ENCODE measurements around the gene EML4.

The EML4 gene

DNA sequence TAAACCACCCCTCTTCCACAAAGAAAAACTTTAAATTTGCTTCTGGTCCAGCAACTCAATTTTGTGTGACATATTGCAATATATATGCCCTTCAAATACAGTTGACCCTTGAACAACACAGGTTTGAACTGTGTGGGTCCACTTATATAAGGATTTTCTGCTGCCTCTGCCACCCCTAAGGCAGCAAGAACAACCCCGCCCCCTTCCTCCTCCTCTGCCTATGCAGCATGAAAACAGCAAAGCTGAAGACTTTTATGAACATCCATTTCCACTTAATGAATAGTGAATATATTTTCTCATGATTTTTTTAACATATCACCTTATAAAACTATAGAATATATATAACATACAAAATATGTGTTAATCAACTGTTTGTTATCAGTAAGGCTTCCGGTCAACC, 58.3 kb downstream of the EML4 start:
- no peak for DNase-seq

DNA sequence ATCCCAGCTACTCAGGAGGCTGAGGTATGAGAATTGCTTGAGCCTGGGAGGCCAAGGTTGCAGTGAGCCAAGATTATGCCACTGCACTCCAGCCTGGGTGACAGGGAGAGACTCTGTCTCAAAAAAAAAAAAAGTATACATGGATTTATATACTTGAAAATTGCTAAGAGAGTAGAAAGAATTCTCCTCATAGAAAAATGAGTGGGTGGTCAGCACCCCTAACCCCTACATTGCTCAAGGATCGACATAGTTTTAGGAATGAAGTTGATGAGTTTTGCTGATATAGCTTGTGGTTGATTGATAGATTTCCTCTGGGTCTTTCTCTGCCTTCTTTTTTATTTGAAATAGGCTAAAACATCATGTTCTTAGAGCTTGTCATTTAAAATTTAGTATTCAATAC, 58.9 kb downstream of the EML4 start:
- no peak for DNase-seq

DNA sequence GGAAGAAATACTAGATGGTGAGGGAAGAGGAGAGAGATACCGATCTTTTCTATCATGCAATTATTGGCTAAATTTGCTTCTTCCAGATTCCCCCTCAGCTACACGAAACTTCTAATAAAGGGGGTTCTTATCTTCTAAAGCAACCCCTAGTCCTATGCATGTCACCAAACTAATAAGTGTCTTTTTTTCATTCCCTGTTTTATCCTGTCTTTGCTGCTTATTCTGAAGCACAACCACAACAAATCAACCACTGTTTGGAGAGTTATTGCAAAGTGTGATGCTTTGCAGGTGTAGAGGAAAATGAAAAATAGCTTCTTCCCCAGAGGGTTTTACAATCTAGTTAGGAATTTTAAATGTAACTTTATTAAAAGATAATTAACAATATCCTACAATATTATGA, 60.8 kb downstream of the EML4 start:
- no peak for DNase-seq

DNA sequence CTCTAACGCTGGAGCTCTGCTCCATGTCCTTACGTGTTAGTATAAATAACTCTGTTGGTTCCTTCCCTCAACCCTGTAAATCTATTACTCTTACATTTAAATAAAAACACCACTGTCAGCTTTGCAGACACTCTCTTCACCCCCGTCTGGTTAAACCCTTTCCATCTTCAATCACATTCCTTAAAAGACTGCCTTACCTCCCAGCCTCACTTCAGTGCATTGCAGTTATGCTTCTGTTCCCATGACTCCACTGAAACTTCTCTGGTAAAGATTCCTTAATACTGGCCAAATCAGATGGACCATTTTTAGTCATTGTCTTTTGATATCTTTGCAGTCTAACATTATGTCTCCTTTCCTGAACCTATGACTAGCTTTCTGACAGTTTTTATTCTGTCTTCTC, 61.7 kb downstream of the EML4 start:
- DNase-seq = no peak

DNA sequence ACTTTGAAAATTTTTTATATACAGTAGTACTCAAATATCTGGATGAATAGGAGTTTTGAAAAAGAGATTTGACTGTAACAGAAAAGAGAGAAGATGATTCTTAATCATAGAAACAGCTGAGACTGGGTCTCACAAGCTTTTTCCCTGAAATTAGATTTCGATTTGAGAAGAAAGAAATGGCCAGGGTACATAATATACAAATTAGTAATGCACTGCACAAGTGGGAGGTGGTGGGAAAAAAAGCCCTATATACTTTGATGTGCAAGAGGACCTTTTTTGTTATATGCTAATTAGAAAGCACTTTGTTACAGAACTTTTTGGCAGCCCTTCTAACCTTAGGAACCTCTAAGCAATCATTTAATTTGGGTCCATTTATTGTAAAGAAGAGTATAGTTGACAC, 62.9 kb downstream of the EML4 start:
- no peak for DNase-seq

DNA sequence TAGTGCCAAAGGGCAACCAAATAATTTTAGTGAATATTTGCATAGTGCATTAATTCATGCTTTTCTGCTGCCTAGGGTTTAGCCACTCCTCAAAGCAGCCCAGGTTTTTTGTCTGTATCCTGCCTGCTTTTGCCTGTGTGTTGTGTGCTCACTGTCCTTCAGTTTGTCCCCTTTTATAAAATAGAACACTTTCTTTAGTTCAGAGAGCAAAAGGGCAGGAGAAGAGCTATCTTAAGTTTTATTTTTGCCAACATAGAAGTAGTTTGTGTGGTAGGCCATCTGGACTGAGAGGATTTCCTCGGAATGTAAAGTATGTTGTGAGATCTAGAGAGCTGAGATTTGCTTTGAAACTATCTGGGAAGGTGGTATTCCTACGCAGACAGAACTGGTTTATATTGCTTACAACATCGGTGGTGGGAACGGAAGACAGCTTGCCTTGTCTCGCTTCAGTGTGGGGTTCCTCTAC, 64.9 kb downstream of the EML4 start:
- DNase-seq = no peak

DNA sequence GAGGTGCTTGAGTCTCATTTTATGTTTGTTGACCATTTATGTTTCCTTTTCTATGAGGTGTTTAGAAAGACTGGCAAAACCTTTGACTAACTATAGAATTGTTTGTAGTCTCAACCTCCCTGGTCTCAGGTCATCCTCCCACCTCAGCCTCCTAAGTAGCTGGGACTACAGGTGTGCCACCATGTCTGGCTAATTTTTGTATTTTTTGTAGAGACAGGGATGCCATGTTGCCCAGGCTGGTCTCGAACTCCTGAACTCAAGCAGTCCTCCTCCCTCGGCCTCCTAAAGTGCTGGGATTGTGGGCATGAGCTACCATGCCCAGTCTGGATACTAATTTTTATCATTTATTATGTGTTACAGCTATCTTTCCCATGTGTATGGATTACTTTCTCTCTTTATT, 67.8 kb downstream of the EML4 start:
- no peak for DNase-seq

DNA sequence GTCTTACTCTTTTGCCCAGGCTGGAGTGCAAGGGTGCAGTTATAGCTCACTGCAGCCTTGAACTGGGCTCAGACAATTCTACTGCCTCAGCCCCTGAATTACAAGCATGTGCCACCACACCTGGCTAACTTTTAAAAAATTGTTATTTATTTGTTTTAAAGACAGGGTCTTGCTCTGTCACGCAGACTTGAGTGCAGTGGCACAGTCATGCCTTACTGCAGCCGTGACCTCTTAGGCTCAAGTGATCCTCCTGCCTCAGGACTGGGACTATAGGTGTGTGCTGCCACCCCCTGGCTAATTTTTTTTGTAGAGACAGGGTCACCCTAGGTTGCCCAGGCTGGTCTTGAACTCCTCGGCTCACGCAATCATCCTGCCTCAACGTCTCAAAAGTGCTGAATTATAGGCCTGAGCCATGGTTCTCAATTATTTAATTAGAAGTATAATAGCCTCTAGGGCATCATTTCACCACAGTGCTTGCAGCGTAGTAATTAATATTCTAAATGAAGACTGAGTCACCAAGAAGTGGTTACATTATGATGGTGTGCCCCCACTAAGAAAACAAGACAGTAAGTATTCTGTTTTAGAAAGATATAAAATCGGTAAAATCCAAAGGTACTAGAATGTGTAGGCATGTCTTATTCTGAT, 69.6 kb downstream of the EML4 start:
- no peak for DNase-seq

DNA sequence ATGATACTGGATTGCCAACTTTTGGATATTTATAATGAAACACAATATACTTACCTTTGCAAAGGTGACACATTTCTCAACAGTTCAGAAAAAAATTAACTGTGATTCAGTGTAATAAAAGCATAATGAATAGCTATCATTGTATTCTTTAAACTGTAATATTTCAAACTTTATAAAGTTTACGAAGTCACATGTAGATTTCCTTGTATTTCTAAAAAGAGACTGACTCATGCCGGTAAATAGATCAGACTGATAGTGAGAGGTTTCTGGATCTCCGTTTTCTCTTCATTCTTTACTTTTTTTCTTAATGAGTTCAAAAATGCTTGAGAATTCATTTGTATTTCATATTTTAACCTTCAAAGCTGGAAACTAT, 70.1 kb downstream of the EML4 start:
- DNase-seq = no peak

DNA sequence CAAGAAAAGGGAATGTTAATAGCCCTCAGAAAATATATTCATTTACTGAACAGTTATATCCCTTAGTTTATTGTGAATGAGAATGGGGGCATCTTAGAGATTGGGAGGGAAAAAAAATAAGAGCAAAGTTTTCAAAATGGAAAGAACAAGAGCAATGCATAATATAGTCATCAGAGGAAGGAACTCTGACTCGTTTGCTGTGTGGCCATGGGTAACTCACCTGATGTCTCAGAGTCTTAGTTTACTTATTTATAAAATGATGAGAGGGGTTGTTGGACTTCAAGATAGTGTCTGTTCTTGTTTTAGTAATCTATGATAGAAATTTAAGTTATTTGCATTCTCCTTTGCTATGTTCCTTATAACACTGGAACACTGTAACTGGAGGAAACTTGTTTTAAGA, 70.7 kb downstream of the EML4 start:
- no peak for DNase-seq

DNA sequence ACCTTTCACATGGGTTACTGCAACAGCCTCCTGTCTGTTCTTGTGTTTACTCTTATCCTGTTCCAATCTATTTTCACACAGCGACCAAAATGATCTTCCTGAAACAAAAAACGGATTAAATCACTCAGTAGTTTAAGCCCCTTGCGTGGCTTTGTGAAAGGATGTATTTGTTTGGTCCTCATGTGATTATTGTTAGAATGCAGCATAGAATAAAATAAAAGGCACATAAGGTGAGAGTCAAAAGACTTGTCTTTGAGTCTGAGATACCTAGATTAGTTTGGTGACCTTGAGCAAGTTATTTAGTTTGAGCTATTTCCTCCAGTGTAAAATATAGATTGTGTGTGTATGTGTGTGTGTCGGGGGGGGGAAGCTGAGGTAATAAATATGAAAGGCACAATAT, 72.4 kb downstream of the EML4 start:
- no peak for DNase-seq

DNA sequence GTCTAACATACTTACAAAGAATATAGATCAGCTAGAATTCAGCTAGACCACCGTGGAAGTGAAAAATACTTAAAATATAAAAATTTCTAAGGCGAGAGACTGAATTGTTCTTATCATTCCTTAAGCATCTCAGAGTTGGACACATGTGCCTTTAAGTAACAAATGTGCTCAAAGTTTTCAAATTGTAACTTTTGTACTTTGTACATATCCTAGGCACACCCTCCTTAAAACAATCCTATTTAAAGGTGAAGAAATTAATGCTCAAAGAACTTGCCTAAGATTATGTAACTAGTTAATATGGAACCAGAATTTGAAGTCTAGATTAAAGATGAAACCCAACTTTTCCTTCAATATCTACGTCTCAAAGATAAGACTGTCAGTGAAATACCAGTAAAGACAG, 74.1 kb downstream of the EML4 start:
- DNase-seq = no peak

DNA sequence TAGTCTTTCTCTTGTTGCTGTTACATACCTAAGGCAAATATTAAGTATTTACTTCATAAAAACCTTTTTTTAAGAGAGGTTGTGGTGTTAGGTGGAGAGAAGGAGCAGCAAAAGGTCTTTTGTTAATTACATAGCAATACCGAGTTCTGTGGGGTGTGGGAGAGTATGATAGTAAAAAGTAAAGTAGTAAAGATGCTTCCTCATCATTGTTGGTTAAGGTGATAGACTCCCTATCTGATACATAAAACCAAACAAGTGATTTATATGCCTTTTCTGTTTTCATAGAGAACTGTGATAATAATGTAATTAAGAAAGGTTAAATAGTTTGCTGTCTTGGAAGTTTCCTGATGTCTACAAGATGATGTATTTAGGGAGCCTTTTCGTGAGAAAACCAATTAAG, 75.4 kb downstream of the EML4 start:
- DNase-seq = no peak

DNA sequence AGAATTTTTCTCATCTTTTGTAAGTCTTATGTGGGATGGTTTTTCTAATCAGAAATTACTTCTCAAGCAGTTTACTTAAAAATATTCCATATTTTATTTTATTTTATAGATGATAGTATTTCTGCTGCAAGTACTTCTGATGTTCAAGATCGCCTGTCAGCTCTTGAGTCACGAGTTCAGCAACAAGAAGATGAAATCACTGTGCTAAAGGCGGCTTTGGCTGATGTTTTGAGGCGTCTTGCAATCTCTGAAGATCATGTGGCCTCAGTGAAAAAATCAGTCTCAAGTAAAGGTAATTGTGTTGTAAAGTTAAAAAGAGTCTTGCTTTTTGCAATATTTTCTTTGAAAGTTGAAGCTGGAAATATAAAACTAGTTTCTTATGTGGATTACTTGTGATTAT, 76.2 kb downstream of the EML4 start:
- no peak for DNase-seq

DNA sequence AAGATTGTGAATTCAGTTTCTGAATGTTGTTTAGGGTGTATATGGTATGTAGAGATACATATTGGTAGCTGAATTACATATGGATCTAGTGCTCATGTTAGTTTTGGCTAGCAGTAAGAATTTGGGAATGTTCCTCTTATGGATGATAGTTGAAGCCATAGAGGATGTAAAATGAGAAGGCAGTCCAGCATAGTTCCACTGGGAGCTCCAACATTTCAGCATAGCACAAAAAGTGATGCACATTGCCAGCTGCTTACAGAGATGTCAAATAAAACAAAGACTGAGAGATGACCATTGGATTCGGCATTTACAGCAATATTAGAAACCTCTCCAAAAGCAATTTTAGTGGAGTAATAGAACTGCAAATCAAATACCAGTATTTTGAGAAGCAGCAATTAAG, 77.4 kb downstream of the EML4 start:
- no peak for DNase-seq

DNA sequence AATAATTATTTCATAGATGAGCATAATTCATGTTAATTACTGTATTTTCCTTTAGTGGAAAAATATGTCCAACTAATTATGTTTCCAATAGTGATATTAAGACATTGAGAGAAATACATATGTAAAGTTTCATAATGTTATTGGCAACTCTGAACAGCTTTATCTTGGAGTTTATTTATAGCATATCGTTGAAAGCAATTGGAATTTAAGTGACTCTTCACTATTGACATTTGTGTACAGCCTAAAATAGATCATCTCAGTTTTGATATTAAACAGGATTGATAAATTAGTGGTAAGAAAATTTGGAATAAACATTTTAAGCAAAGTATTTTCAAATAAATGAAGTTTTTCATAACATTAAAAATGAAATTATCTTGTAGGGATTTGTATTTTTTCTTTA, 79.7 kb downstream of the EML4 start:
- DNase-seq = no peak

DNA sequence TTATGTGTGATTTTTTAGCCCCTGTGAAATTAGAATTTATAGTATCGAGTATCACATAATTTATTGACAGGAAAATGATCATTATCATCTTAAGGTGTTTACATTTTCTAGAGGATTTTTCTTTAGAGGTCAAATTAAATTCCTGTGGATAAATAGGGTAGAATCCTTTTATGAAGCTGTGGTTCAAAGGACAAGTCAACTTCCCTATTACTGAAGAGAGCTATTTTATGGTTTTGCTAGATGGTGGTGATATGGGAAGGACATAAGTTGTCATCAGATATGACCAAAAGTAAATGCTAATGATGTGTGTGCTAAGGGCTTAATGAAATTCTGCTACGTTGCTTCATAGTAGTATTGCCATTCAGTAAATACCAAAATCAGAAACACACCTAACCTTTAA, 80.1 kb downstream of the EML4 start:
- DNase-seq = peak; percentile 59

DNA sequence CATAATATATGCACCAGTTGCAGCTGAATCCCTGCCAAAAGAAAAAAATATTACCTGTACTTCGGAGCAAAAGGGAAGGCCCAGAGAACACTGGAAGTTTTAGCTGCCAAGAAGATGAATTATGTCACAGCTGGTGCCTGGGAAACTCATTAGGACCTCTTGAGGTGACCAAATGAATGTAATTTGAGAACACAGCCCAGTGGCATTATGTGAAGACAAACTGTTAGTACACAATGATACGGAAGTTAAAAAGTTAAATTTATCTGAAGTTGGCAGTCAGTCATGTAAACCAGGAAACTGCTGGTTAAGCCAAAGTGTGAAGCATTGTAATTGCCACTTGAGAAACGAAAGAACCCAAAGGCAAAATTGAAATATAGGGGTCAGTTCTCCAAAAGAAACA, 80.7 kb downstream of the EML4 start:
- peak; percentile 62 for DNase-seq

DNA sequence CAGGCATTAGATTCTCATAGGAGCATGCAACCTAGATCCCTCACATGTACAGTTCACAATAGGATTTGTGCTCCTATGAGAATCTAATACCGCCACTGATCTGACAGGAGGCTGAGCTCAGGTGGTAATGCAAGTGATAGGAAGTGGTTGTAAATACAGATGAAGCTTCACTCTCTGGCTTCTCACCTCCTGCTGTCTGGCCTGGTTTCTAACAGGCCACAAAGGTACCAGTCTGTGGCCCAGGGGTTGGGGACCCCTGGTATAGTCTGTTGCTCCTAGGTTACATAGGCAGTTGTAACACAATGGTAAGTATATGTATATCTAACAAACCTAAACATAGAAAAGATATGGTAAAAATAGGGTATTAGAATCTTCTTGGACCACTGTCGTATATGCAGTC, 81.8 kb downstream of the EML4 start:
- no peak for DNase-seq

DNA sequence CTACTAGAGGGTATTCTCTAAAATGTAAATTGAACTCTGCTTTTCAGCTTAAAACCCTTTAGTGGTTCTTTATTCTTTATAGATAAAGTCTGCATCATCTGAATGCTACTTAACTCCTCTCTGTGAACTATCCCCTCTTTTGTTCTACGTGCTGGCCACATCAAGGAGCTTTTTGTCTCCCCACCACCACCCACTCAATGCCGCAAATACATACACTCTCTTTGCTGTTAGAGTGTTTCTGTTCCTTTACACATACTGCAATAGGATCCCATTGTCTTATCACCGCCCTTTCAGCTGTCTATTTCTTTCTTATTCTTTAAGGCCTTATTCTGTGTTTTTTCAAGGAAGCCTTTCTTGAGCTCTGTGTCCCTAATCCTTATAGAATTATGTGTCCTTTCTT, 83.3 kb downstream of the EML4 start:
- no peak for DNase-seq

DNA sequence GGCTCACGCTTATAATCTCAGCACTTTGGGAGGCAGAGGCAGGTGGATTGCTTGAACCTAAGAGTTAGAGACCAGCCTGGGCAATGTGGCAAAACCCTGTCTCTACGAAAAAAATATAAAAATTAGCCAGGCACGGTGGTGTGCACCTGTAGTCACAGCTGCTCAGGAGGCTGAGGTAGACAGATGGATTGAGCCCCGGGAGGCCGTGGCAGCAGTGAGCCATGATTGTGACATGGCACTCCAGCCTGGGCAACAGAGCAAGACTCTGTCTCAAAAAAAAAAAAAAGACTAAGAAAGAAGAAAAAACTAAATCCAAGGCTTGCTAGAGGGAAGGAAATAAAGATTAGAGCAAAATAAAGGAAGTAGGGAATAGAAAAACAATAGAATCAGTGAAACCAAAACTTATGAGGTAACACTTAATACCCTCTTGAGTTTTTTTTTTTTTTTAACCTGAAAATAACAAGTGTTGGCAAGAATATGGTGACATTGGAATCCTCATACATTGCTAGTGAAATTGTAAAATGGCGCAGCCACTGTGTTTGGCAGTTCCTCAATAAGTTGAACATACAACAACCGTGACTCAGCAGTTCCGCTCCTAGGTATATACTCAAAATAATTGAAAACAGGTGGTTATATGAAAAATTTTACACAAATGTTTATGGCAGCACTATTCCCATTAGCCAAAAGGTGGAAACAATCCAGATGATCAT, 85.2 kb downstream of the EML4 start:
- DNase-seq = no peak

DNA sequence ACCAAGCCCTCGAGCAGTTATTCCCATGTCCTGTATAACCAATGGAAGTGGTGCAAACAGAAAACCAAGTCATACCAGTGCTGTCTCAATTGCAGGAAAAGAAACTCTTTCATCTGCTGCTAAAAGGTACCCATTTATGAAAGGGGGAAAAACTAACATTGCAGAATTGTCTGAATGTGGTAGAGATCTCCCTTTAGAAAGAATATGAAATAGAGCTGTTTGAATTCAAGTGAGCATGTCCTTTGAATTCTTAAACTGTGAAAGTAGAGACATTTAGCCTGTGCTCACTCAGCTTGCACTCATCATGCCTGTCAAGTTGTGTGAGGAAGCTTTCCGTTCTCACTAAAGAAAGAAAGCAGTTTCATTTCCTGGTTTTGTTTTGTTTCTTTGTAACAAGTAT, 87.4 kb downstream of the EML4 start:
- no peak for DNase-seq

DNA sequence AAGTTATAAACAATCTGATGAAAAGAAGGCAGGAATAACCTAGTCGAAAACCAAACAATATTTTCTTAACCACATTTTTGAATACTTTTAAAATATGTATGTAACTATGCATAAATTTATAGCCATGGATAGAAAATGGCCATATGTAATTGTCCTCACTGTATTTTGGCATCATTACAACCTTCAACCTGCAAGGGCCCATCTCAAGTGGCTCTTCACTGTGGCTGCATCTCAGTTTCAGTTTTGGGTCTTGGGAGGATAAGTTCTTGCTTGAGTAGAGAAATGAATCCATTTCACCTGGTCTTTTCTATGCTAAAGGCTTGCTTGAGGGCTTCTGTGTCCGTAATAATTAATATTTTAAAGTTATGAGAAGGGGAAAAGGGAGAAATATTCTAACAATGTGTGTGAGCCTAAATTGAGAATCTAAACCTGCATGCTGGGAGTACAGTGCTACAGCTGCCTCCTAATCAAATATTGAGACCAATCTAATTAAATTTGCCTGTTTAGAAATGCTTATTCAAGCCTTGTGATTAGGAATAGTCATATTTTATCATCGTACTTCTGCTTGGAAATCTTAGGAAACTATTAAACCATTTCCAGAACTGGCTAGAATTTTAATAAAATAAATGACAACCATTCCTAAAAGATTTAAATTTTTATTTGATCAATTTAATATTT, 92.5 kb downstream of the EML4 start:
- no peak for DNase-seq

DNA sequence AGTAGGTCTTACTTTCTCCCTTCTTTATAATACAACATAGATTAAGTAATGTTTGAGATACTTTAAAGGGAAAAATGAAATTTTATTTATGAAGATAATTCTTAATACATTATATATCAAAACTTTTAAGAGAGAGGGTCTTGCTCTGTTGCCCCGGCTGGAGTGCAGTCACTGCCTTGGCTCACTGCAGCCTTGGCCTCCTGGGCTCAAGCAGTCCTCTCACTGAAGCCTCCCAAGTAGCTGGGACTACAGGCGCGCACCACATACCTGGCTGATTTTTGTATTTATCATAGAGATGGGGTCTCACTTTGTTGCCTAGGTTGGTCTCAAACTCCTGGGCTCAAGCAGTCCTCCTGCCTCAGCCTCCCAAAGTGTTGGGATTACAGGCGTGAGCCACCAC, 97.1 kb downstream of the EML4 start:
- DNase-seq = no peak

DNA sequence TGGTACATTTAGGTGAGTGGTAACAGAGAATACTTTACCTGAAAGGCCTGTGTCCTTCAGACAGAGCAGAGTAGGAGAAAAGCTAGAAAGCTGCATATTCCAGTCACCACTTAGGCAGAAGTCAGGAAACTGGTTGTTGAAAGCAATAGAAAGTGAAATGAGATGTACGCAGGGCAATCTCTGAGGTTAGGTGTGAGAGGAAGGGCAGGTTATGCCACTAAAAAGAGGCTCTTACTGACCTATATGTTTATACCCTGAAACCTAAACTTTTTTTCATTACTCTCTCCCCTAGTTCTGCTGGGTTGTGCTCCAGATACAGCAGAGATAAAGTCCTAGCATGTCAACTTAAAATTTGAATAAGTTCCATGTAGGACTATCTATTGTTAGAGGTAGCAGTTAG, 98.4 kb downstream of the EML4 start:
- DNase-seq = no peak
